ES-I3 (cell line): Measurements from ENCODE around the gene LRRC4B.
A peak's percentile ranks its signal among the peaks of the same experiment; 100 is the strongest.
"Not testable (repeated sequence)": the region's sequence is repeated elsewhere in the genome, so short reads cannot be mapped to it uniquely, and the experiment has no call there.

Experiments
- H3K36me3 ChIP-seq: 2 replicates; pipeline ENCODE4 v1.6.1; 2013; ENCODE audit warnings: mild to moderate bottlenecking, low read length, control low read depth, moderate library complexity; ENCODE audit not compliant: insufficient read depth
- H3K4me1 ChIP-seq: 2 replicates; pipeline ENCODE4 v1.6.1; 2013; ENCODE audit warnings: mild to moderate bottlenecking, control low read depth, low read length; ENCODE audit not compliant: insufficient read depth
- H3K9ac ChIP-seq: 2 replicates; pipeline ENCODE4 v1.6.1; 2013; ENCODE audit warnings: low read depth, mild to moderate bottlenecking, low read length, moderate library complexity
- H3K9me3 ChIP-seq: 2 replicates; pipeline ENCODE4 v1.6.1; 2013; ENCODE audit warnings: mild to moderate bottlenecking, low read length, moderate library complexity; ENCODE audit not compliant: control insufficient read depth, insufficient read depth

LRRC4B gene

GRCh38 chr19:50567882-50568727, at the start of gene LRRC4B:
TSS of gene LRRC4B (minus strand) at chr19:50568435. CDS start at chr19:50548838, 19,597 bp downstream.
- Histone ChIP-seq H3K36me3 (no peaks in the 10 kb centered on the region), H3K4me1 (peaks cover 21% of the 10 kb centered on the region), H3K9me3 (no peaks in the 10 kb centered on the region), H3K9ac (peak within 1 kb of the TSS; percentile 24; the same call in 1 of the 2 replicates)

- H3K9me3 ChIP-seq, H3K36me3 ChIP-seq, H3K4me1 ChIP-seq, H3K9ac ChIP-seq: not testable (repeated sequence)
Measured at GRCh38 chr19:50612504-50613404, 44.5 kb upstream of the LRRC4B start.

GRCh38 chr19:50607874-50608785, 39.9 kb upstream of the LRRC4B start:
- peak overlapping the region; percentile 49 for H3K9ac ChIP-seq
- H3K36me3 ChIP-seq, result no peaks in the 10 kb centered on the region
- H3K9me3 ChIP-seq, result peaks cover 10% of the 10 kb centered on the region
- H3K4me1 ChIP-seq, result no peaks in the 10 kb centered on the region

- Histone ChIP-seq H3K9me3 (peaks cover 10% of the 10 kb centered on the region), H3K36me3 (no peaks in the 10 kb centered on the region), H3K9ac (peak overlapping the region; percentile 49), H3K4me1 (no peaks in the 10 kb centered on the region)
Measured at GRCh38 chr19:50607388-50607787, 39.2 kb upstream of the LRRC4B start.

- not testable (repeated sequence) for H3K36me3 ChIP-seq, H3K4me1 ChIP-seq
- Histone ChIP-seq H3K9me3 (peaks cover 10% of the 10 kb centered on the region), H3K9ac (peak overlapping the region; percentile 13; the same call in 1 of the 2 replicates)
Measured at GRCh38 chr19:50606059-50606836, 38.0 kb upstream of the LRRC4B start.

- H3K36me3 ChIP-seq, H3K4me1 ChIP-seq, H3K9ac ChIP-seq: not testable (repeated sequence)
- peaks cover 10% of the 10 kb centered on the region for H3K9me3 ChIP-seq
Measured at GRCh38 chr19:50604264-50605073, 36.2 kb upstream of the LRRC4B start.

- peaks cover 10% of the 10 kb centered on the region for H3K9me3 ChIP-seq
- H3K9ac ChIP-seq, result no peak overlapping the region
- H3K4me1 ChIP-seq, result no peaks in the 10 kb centered on the region
- no peaks in the 10 kb centered on the region for H3K36me3 ChIP-seq
Measured at GRCh38 chr19:50602935-50603334, 34.7 kb upstream of the LRRC4B start.

GRCh38 chr19:50602496-50602895, 34.3 kb upstream of the LRRC4B start:
- no peaks in the 10 kb centered on the region for H3K36me3 ChIP-seq
- H3K9ac ChIP-seq, result no peak overlapping the region
- no peaks in the 10 kb centered on the region for H3K4me1 ChIP-seq
- peaks cover 10% of the 10 kb centered on the region for H3K9me3 ChIP-seq

- no peak overlapping the region for H3K9ac ChIP-seq
Measured at GRCh38 chr19:50602089-50602422, 33.8 kb upstream of the LRRC4B start.

GRCh38 chr19:50601407-50602088, 33.3 kb upstream of the LRRC4B start:
- Histone ChIP-seq H3K4me1 (no peaks in the 10 kb centered on the region), H3K9ac (no peak overlapping the region), H3K36me3 (no peaks in the 10 kb centered on the region), H3K9me3 (peaks cover 3% of the 10 kb centered on the region)

More at GRCh38 chr19:50602089-50602422, 33.8 kb upstream of the LRRC4B start:
- Histone ChIP-seq H3K36me3 (no peaks in the 10 kb centered on the region), H3K9me3 (peaks cover 8% of the 10 kb centered on the region), H3K4me1 (no peaks in the 10 kb centered on the region)

GRCh38 chr19:50599427-50599826, 31.2 kb upstream of the LRRC4B start:
- no peaks in the 10 kb centered on the region for H3K36me3 ChIP-seq
- no peaks in the 10 kb centered on the region for H3K4me1 ChIP-seq
- no peak overlapping the region for H3K9ac ChIP-seq
- no peaks in the 10 kb centered on the region; the same call in 1 of the 2 replicates for H3K9me3 ChIP-seq

GRCh38 chr19:50590191-50590590, 22.0 kb upstream of the LRRC4B start:
- Histone ChIP-seq H3K4me1 (no peaks in the 10 kb centered on the region), H3K9me3 (no peaks in the 10 kb centered on the region), H3K36me3 (no peaks in the 10 kb centered on the region), H3K9ac (no peak overlapping the region)
